Panc1 (cell line): ENCODE data around the gene UMAD1.

ENCODE experiments used
- CTCF ChIP-seq: fragments of 450-650 bp; IDR thresholded peaks from 2 replicates; pipeline ENCODE4 v1.5.1; 2017; ENCODE audit warnings: mild to moderate bottlenecking
- REST ChIP-seq, 2 experiments: IDR thresholded peaks; 2 replicates each; pipeline ENCODE4 v1.6.1; 2011 to 2012; ENCODE audit warnings: low read depth in 2 of 2, control low read depth in 1 of 2, low read length in 1 of 2, mild to moderate bottlenecking in 1 of 2, moderate library complexity in 1 of 2; ENCODE audit not compliant: insufficient read depth in 1 of 2
- TCF7L2 ChIP-seq: IDR thresholded peaks from 2 replicates; pipeline ENCODE4 v1.6.1; 2011; ENCODE audit warnings: mild to moderate bottlenecking, low read depth, low read length, inconsistent platforms

GRCh38 chr7:7769710-7770627 is 129.4 kb downstream of the UMAD1 start:
- TF ChIP-seq CTCF (no peak), REST (IDR thresholded peaks at IDR 0.05; ENCODE audit: insufficient read depth in 1 of 2, low read depth in 2 of 2, low read length in 1 of 2) (no peak), TCF7L2 (no peak)
